Upper lobe of left lung (tissue), 4 donors: ENCODE data around the gene JAK3.

Source experiments
- CTCF ChIP-seq, 6 experiments: fragments of 450-650 bp in 4 of 6; fragments of 200-600 bp in 2 of 6; sonication (generic) in 2 of 6; IDR thresholded peaks; one replicate each; pipeline ENCODE4 v1.5.1; 2016 to 2019; ENCODE audit warnings: antibody characterized with exemption in 6 of 6
- EP300 ChIP-seq, 4 donors: sonication (generic); formaldehyde crosslinking; IDR thresholded peaks; one replicate each; pipeline ENCODE4 v1.5.1; 2017; ENCODE audit warnings: antibody characterized with exemption in 4 of 4, control low read depth in 2 of 4
- POLR2A ChIP-seq, 4 donors: fragments of 450-650 bp; IDR thresholded peaks; one replicate each; pipeline ENCODE4 v1.5.1; 2016 to 2017; ENCODE audit warnings: antibody characterized with exemption in 4 of 4, mild to moderate bottlenecking in 2 of 4
- POLR2AphosphoS5 ChIP-seq, 2 donors: sonication (generic); formaldehyde crosslinking; IDR thresholded peaks; one replicate each; pipeline ENCODE4 v1.5.1; 2017; ENCODE audit warnings: antibody characterized with exemption in 2 of 2

GRCh38 chr19:17806945-17807344 is 40.8 kb downstream of the JAK3 start:
- TF ChIP-seq EP300 (IDR thresholded peaks at IDR 0.05), result no peak
- no peak for TF ChIP-seq CTCF (IDR thresholded peaks at IDR 0.05)
- TF ChIP-seq POLR2A (IDR thresholded peaks at IDR 0.05), result no peak
- TF ChIP-seq POLR2AphosphoS5 (IDR thresholded peaks at IDR 0.05), result no peak
